GM18868 (cell line): ENCODE results near the gene IGSF8.
"Not testable (repeated sequence)": the region's sequence is repeated elsewhere in the genome, so short reads cannot be mapped to it uniquely, and the experiment has no call there.

Source experiments
- ATAC-seq: cut with Tn5 transposase; IDR thresholded peaks from one replicate; pipeline ENCODE4 v1.9.1; 2021; ENCODE audit warnings: mild to moderate bottlenecking, moderate library complexity; ENCODE audit not compliant: unreplicated experiment

Gene IGSF8

DNA sequence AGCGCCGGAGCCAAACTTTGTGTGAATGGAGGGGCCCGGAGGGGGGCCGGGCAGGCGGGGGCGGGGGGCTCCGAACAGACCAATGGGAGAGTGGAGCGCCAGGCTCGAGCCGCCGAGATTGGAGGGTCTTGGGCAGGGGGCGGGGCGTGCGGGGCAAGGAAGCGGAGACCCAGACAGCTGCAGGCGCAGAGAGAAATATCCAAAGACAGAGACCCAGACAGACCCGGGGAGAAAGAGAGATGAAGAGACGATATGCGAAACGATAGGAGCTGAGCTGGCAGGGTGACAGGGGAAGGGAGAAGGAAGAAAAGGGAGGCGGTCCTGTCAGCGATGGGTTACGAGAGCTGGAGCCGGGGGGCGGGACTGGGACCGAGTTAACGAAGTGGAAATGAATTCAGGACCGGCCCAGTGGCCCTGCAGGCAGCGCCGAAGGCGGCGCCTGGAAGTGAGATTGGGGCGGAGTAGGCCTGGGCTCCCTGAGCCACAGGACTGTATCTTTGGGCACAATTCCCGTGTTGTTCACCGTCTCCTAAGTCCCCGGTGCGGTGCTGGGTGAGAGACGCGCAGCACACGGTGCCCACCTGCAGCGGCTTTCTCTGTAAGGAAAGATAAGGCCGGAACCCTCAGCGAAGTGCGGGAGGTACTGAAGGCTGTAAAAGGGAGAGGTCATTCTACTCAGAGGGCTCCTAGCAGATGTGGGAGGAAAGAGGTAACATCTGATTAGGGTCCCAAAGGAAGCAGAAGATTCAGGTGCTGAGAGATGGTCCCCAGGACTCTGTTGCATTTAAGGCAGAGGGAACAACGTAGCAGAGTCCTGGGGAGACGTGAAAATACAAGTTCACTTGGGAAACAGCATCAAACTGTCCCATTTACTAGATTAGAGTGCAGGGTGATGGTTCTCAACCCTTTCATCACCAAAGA is 27.9 kb downstream of the IGSF8 start:
- ATAC-seq, result peak; percentile 65

DNA sequence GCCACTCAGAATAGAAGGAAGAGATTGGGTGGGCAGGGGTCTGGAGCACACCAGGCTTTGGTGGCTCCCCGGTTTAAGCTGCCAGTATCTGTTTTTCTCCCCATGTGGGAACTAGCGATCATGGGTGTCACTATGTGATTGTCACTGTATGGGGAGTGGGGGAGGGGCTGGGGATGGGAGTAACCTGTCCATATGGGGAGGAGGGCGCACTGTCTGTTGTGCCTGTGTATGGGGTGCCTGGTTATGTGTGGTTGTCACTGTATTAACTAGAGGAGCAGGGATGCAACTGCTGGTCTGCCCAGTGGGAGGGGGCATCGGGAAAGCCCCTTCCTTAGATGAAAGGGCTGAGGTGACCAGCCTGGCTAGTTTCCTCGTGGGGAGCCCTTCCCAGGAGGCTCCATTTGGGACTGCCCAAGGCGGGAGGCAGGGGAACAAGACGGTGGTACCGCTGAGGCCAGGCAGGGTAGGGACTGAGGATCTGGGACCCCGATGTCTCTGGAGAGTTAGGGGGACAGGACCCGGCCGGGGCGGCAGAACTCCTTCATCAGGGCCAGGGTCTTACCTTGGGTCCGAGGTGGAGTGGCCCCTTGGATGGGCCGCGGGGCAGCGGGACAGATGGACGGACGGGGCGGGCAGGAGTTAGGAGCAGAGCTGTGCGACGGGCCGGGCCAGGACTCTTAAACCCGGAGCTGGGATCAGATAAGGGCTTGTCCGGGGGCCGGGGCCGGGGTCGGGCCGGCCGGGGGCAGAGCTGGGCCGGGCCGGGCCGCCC is 28.8 kb downstream of the IGSF8 start, which contains the start of gene KCNJ10:
KCNJ10 (minus strand) TSS at position 701 of the 772 bp plus-strand sequence. CDS start 27,628 bp downstream, outside the sequence.
- ATAC-seq, result peak; percentile 8

DNA sequence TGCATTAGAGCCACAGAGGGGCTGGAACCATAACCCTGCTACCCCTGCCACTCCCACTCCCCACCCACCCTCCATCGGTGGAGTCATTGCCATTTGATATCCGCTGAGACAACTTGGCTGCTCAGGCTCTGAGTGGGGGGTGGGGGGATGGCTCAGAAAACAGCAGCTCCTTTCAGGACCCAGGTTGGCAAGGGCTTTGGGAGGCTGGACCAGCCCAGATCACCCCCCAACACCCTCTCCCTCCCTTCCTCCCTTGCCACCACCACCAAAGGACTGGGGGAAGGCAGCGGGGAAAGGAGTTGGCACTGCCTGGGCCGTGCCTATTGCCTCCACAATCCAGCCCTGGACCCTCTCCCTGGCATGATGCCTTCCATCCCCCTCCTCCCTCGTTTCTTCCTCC is 30.2 kb downstream of the IGSF8 start:
- ATAC-seq, result no peak

DNA sequence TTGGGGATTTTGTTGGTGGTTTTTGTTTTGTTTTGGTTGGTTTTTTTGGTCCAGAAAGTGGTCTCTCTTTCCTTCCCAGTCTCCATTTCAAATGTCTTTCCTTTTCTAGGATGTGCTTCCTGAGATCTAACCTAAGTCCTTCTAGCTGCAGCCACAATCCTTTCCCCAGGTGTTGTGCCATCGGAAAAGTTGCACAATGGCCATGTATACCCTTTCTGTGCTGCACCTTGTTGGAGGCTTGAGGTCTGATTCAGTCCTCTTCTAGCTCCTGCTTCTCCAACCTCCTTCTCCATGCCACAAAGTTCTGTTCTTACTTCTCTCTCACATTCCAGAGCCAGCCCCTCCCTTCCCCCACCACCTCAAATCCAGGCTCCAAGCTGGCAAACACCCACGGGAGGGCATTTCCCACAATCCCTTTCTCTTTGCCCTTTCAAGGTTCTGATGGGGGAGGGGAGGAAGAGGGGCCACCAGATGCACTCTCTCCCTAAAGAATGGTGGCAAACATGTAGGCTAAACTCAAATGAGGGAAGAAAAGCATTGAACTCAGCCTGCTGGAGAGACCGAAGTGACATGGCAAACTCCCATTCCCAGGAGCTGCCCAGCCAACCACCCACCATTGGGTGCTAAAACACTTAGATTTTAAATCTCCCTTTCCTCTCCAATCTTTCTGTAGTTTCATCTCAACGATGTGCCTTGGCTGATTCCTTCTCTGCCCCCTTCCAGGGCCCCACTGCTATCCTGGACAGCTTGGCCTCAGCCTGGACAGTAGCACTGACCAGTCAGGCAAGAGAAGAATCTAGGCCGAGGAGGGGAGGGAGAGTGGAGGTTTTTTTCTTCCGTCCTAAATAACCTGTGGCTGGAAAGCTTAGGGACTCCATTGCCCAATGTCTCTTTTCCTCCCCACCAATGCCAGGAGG is 31.3 kb downstream of the IGSF8 start:
- no peak for ATAC-seq

DNA sequence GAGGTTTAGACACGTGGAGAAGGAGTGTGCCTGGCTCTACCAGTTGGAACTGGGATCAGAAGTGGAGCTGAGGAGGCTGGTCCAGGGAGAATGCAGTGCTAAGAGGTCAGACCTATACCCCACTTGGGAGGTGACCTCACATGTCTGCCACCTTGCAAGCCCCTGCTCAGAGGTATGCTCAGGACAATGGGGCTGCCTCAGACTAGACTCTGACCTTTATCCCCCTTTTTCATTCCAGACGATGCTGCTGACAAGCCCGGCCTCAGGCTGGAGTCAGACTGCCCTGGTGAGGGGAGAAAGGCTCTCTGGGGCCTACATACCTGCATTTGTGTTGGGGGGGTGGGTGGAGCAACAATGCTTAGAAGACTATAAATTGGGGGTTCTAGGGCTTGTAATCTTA is 33.7 kb downstream of the IGSF8 start:
- ATAC-seq, result no peak

DNA sequence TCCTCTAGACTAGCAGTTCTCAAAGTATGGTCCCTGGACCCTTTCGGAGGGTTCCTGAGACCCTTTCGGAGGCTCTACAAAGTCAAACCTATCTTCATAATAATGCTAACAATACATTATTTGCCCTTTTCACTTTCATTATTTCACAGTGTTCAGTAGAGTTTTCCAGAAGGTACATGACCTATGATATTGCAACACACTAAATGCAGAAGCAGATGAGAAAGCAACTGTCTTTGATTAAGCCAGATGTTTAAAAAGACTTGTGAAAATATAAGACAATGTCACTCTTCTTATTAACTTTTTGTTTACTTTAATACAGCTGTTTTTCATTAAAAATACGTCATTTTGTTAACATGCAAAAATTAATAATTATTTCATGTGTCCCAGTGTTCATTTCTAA is 34.3 kb downstream of the IGSF8 start:
- ATAC-seq, result no peak

DNA sequence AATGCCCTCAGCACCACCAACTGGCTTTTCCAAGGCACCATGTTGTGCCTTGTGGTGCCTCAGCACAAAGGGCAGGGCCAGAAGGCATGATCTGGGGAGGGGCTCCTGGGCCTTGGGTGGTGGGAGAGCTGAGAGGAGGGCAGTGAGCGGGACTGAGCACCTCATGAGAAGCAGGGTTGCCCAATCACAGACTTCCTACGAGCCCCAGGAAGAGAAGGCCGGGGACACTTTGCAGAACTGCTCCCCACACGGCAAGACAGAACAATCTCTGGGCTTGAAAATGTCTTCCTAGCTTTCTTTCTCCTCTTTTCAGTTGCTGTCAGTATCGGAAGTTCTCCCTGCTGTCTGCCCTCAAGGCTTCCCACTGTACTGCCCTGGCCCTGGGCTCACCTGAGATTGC is 35.2 kb downstream of the IGSF8 start:
- no peak for ATAC-seq

DNA sequence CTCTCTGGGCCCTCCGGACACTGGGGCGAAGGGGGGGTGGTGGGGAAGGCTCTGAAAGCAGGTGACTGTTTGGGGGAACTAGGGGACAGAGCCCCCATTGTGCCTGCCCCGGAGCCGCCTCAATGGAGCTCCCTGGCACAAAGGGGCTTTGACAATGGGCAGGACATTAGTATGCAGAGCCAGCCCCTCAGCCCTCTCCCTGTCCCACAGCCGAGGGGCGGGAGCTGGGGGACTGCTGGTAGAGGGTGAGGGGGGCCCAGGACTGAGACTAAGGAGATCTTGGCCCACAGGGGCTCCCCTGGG is 36.2 kb downstream of the IGSF8 start:
- ATAC-seq, result no peak

DNA sequence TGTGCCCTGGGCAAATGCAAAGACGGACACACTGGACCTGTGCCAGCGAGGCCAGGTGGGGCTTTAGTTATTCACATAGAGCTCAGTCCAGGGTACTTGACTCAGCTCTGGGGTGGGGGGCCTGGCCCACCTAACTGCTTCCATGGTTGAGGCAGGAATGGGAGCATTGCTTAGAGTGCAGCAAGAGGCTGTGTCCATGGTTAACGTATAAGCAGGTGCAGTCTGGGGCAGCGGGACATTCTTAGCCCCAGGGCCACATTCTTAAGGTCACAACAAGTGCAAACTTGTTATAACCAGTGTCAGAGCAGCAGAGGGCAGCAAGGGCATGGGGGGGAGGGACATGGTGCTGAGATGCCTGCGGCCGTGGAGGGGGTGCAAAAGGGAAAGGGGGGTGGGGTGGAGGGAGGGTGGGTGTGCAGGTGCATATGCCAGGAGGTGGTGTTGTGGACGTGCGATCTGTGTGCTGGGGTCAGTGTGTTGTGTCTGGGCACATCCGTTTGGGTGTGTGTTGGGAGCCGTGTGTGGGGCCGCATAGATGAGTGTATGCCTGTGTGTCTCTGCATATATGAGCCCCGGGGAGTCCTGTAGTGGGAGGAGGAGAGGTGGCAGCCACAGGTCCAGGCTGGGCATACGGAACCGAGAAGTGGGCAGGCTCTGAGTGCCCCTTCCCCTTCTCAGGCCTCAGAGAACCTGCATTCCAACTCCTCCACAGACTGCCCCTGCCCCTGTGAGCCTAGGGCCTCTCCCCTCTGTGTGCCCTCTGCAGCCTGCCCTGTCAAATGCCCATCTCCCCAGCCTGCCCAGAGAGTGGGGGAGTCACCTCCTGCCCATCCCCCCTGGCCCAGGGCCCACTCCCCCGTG is 36.8 kb downstream of the IGSF8 start:
- ATAC-seq, result no peak

DNA sequence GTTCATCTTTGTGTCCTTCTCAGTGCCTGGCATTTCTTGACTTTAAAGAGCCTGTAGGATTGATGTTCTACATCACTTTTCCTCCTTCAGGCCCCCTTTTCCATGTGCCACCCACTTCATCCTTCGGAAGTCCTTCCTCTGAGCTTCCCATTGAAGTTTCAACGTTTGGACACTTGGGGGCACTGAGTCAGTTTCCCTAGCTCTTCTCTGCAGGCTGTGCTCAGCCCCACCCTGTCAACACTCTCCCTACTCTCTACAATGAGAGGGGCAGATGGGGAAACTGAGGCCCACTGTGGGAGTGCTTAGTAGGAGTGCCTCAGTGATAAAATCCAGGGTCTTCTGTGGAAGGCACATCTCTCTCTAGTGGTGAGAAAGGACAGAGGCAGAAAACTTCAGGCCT is 40.3 kb downstream of the IGSF8 start:
- ATAC-seq, result no peak

DNA sequence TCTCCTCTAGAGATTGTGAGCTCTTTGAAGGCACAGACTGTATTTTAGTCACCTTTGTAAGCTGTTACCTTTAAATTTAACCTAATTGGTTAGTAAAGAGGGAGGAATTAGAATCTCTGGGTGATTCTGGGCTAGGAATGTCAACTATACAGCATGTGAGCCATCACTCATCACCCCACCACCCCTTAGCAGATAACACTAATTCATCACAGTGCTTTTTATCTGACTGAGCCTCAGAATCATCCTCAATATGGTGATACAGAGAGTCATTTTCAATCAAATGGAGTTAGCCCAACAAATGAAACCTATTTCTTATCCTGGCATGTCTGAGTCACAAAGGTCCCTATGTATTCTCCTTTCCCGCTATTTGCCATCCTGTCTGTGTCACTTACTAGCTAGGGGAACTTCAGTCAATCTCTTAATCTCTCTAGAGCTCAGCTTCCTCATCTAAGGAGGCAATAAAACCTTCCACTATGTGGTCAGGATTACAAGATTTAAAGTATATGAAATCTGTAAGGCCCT is 41.7 kb downstream of the IGSF8 start:
- ATAC-seq, result no peak

DNA sequence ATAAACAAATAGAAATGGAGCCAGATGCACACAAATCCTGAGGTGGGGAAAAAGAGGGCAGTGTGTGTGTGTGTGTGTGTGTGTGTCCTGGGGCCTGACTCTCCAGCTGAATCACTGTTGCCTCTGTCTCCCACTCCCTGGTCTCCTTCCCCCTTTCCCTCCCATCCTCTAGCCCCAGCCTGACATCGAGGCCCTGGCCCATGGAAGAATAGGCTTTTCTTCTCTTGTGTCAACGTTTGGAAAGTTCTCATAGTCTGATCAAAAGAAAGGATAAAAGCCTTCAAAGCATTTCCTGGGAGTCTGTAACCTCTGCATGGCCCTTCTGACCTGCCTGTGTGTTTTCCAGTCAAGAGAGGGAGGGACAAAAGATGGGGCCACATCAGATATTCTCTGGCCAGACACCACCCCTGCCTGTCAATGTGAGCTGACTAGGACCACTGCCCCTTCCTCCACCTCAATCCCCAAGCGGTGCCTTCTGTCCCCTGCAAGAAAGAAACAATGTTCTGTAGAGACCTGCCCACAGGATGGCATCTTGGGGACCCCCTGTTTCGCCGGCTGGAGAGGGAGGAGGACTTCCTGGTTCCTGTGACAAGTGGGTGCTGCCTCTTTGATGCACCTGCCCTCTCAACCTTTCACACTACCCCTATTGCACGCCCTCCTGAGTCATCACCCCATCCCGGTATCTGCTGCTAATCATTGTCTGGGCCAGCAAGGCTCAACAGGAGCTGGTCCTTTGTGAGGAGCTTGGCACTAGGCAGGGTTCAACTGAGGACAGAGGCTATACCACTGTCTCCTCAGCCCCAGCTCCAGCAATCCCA is 44.7 kb downstream of the IGSF8 start:
- ATAC-seq, result no peak

DNA sequence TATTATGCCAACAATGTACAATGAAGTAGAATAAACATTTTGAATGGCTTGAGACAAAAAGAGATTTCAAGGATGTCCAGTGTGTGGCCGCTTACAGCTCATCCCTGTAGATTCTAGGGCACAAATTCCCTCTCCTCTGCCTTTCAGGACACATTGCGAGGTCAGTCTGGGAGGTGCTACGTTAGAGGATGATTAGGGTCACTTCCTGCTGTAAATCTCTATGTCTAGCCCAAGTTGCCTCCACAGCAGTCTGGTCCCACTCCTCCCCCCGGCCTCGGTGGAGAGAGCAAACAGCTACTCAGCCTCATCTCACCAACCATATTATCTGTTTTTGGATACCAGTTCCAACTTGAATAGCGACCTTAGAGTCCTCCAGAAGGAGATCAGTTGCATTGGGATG is 45.5 kb downstream of the IGSF8 start:
- ATAC-seq, result no peak

DNA sequence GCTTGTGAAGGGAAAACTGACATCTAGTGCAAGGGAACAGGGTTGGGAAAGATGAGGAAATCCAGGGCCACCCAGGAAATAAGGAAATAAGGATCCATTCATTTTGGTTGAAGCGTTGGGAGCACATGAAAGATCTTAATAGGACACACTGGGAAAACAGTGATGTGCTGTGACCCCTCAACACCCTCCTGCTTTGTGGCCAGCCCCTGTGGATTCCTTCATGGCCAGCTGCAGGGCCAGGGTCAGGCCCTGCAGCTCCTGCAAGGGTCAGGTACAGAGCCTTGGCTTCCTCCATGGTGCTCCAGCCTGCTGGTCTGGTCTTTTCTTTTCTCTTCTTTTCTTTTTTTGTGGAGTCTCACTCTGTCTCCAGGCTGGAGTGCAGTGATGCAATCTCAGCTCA is 47.8 kb downstream of the IGSF8 start:
- ATAC-seq, result no peak

DNA sequence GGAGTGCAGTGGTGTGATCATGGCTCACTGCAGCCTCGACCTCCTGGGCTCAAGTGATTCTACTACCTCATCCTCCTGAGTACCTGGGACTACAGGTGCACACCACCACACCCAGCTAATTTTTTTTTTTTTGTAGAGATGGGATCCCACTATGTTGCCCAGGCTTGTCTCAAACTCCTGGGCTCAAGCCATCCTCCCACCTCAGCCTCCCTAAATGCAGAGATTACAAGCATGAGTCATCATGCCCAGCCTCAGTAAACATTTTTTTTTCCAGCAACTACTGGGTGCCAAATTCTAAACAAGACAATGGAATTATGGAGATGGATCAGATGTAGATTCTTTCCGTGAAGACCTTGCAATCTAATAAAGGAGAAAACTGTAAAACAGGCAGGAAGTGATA is 48.2 kb downstream of the IGSF8 start:
- ATAC-seq, result not testable (repeated sequence)

DNA sequence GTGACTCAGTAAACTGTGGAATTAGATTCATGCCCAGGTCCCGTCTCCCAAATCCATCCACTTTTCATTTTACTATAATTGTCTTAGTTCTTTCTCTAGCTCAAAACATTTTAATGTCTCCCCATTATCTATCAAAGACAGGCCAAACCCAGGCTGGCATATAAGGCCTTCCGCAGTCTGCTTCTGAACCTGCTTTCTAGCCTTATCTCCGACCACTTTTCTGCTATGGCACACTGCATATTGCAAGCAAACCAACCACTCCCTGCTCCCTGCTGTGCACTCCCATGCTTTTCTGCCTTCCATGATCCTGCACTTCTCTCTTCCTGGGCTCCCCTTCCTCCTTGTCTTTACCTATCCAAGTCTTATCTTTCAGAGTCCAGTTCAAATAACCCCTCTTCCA is 49.3 kb downstream of the IGSF8 start:
- ATAC-seq, result no peak

DNA sequence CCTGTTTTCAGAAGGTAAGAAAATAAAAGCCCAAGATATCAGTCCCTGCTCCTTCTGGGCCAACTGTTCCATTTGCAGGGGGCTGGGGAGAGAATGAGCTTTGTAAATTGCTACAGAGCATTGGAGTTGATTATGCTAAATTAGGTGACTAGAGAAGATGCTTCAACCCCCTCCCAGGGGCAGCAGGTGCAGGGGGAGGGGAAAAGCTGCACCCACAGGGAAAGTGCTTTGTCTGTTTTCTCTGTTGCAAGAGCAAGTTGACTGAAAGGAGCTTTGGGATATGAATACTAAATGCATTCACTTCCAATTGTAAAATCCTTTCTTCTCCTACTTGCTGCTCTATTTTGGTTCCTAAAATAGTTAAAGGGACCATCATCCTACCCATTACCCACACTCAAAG is 50.1 kb downstream of the IGSF8 start:
- ATAC-seq, result no peak

DNA sequence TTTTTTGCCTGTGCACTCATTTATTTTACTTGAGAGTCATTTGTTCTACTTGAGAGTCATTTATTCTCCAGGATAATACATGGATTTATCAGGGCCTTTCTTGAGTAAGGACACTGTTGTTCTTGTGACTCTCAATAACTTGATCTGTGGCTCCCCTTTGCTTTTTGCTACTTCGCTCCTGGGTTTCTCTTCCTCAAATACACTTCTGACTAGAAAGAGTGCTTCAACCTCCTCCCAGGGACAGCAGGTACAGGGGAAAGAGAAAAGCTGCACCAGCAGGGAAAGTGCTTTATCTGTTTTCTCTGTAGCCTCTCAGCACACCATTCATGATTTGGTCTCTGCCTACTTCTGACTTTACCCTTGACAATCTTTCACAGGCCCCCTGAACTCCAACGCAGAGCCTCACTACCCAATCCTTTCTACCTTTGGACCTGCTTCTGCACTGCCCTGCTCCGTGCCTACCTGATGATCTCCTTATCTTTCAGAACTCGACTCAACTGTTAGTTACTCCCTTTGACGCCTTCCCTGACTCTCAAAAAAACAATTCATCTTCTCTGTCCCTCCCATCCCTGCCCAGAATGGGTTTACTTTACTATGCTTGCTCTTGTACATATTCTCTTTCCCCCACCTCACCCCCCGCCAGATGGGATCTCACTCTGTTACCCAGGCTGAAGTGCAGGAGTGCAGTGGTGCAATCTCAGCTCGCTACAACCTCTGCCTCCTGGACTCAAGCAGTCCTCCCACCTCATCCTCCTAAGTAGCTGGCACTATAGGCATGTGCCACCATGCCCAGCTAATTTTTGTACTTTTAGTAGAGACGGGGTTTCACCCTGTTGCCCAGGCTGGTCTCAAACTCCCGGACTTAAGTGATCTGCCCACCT is 51.1 kb downstream of the IGSF8 start:
- peak; percentile 45 for ATAC-seq
